GM04503 (cell line): ENCODE measurements around the gene ZNF362.
"Not testable (repeated sequence)": the region's sequence is repeated elsewhere in the genome, so short reads cannot be mapped to it uniquely, and the experiment has no call there.

Experiments used
- DNase-seq: peaks from one replicate; pipeline ENCODE4 v3.0.0-alpha.2; 2012; ENCODE audit warnings: low read depth

ZNF362 gene

DNA sequence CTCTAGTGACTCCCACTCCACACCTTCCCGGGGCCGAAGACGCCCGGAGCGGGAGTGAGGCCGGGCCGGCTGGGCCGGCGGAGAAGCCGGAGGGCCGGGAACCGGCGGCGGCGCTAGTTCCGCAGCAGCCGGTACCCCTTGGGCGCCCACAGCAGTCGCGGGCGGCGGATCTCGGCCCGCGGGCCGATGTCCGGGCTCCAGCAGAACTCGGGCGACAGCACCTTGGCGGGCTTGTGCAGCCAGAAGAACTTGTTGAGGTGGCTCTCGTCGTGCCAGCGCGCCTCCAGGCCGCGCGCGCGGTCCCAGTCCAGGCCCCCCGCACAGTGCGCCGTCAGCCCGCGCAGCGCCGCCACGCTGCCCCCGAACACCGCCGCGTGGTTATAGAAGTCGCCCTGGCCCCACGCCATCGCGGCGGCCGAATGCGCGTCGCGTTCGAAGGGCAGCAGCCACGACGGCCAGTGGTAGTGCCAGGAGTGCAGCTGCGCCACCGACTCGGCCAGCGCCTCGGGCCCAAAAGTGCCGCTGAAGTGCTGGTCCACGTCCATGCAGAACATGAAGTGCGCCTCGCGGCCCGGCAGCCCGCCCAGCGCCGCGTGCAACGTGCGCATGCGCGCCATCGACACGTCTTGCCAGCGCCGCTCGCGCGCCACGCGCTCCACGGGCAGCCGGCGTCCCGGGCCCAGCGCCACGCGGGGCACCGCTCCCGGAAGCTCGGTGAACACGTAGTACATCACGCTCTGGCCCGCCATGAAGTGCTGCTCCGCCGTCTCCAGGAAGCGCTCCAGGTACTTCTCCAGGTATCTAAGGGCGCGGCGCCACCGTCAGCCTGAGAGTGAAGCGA is 50.6 kb downstream of the ZNF362 start:
- no peak for DNase-seq

DNA sequence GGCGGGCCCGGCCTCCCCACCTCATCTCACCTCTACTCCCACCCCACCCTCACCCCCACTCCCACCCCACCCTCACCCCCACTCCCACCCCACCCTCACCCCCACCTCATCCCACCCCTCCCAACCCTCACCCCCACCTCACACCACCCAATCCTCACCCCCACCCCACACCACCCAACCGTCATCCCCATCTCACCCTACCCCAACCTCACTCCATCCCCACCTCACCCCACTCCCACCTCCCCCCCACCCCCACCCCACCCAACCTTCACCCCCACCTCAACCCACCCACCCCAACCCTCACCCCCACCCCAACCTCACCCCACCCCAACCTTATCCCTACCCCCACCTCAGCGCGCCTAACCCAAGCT is 51.2 kb downstream of the ZNF362 start:
- DNase-seq, result no peak

DNA sequence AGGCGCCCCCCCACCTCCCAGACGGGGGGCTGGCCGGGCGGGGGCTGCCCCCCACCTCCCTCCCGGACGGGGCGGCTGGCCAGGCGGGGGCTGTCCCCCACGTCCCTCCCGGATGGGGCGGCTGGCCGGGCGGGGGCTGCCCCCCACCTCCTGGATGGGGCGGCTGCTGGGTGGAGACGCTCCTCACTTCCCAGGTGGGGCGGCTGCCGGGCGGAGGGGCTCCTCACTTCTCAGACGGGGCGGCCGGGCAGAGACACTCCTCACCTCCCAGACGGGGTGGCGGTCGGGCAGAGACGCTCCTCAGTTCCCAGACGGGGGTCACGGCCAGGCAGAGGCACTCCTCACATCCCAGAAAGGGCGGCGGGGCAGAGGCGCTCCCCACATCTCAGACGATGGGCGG is 53.1 kb downstream of the ZNF362 start:
- not testable (repeated sequence) for DNase-seq

DNA sequence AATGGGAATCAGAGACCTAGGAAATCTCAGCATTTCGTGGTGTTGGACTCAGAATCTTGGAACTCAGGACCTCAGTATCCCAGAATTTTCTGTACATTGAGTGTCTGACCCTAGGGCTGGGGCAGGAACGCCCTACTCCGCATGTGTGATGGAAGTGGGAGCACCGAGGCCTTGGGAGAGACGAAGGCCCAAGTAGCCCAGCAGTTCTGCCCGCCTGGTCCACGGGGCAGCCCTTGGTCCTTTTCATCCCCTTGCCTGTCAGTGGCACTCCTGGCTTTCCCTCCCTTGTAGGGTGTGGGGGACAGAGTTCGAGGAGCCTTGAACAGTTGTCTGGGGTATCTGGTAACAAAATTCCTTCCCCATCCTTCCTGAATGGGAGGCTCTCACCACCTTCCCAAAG is 54.4 kb downstream of the ZNF362 start:
- no peak for DNase-seq

DNA sequence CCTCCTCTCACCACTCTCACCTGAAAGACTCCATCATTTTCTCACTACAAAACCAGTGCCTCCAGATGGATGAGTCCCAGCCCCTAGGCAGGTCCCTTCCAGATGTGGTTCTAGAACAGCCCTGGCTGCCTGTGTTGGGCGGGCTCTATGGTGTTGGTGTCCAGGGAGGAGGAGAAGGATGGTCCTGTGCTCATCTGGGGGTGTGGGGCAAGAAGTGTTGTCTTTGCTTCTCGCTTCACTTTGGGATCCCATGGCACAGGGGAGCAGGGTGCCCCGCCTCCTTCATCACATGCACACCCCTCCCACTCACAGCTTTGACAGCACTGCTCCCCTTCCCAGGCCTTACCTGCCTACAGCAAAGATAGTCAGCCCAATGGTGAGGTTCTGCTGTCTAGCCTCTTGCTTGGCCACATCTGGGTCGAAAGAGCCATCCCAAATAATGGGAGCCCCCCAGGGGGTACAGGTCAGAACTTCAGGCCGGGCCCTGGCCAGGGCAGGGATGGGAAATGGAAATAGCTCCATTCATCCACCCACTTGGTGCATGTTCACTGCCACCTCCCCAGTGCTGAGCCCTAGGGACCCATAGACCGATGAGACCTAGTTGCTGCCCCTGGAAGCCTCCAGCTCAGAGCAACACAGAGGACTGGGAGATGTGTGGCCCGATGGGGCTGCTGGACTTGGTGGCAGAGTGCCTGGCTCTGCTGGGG is 55.6 kb downstream of the ZNF362 start:
- DNase-seq, result no peak

DNA sequence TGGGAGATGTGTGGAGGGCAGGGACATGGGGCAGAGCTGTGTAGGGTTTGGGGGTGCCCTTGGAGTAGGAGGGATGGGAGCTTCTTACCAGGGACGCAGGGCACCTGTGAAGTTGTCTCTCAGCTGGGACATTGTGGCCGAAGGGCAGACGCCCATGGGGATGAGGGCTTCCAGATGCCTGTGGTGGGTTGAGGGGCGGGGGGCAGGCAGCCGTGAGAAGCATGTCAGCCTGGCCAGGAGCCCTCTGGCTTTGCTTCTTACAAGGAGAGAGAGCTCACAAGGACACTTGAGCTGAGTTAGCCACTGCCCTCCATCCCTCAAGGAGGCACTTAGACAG is 56.1 kb downstream of the ZNF362 start:
- no peak for DNase-seq

DNA sequence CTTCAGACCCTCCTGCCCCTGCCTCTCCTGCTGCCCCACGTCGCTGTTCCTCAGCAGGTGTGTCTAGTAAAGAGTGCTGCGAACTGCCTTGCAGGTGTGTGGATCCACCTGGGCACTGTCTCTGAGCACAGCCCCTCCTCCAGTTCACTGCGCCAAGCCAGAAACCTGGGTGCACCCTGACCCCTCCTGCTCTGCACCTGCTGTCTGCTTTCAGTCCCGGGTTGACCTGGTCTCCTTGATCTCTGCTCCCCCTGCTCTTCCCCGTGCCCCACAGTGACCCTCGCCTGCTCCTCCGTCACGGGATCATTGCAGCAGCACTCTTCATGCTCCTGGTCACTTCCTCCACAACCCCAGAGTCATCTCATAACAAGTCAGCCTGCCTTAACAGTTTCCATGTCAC is 58.1 kb downstream of the ZNF362 start:
- DNase-seq, result no peak

DNA sequence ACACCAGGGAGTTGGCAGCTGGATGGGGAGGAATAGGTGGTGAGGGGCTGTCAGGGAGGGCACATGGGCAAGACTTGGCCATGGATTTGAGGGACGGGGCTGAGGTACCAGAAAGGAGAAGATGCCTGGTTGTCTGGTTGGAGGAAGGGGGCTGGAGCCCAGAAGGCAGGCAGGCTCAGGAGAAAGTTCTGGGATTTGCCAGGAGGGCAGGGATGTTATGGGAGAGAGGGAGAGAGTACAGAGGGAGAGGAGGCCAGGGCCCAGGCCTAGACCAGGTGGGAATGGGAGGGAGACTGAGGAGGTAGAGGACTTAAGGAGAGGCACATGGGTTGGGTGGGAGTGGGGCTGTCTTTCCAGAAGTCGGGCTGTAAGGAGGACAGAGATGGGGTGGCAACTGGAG is 60.3 kb downstream of the ZNF362 start:
- DNase-seq, result no peak

DNA sequence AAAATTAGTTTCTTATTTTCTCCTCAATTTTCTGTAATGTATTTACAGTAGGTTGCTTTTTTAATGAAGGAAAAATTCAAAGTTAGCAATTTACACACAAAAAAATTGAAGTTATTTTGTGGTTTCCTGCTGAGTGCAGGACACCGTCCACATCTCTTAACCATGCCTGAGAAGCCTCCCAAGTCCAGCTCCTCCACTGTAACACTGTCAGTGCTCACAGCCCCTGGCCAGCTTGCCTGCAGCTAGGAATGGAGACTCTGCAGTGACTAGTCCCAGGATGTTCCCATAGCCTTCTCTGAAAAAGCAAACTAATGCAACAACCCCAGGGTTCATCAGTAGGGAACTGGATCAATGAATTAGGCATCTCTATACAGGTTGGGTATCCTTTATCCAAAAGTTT is 61.1 kb downstream of the ZNF362 start:
- DNase-seq, result no peak

DNA sequence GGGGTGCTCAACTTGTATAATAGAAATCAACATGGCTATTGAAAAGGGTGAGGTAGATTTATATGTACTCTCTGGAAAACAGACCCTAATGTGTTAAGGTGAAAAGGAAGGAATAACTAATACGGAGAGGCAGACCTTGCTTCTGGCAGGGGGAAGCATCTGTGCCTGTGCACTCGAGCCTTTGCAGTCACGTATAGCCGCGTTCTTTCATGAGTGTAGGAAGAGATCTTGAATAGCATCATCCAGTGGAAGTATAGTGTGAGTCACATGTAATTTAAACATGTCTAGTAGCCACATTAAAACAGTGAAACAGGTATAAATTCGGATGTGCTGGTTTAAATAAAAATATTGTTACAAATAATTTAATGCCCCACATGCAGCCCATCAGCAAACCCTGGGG is 61.7 kb downstream of the ZNF362 start:
- no peak for DNase-seq

DNA sequence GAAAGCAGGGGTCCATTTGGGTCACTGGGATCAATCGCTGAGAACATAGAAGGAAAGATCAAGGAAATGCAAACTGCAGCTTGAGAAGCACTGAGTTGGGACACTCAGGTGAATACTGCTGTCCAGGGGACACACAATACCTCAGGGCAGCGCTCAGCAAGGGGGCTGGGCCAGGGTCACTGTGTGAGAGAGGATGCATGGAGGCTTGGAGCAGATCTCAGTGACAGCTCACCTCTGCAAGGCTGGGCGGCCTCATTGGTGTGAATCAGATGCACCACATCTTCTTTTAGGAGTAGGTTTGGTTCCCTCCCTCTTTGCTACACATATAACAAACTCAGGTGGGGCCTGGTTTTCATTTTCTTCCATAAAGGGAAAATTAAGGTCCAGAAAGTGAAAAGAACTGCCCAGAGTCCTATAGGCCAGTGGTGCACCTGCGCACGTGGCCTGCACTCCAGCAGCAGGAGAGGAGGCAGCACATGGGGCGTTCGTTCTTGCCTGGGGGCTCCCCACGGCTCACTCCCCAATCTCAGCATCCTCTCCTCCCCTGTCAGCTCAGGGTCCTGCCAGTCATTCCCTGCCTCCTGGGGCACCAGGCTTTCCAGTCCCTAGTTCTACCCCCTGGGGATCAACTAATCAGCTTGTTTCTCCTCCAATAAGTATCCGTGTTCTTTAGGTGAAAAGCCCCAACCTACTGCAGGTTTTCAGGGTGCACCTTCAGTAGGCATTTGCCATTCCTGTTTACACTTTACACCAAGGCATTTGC is 63.1 kb downstream of the ZNF362 start:
- no peak for DNase-seq

DNA sequence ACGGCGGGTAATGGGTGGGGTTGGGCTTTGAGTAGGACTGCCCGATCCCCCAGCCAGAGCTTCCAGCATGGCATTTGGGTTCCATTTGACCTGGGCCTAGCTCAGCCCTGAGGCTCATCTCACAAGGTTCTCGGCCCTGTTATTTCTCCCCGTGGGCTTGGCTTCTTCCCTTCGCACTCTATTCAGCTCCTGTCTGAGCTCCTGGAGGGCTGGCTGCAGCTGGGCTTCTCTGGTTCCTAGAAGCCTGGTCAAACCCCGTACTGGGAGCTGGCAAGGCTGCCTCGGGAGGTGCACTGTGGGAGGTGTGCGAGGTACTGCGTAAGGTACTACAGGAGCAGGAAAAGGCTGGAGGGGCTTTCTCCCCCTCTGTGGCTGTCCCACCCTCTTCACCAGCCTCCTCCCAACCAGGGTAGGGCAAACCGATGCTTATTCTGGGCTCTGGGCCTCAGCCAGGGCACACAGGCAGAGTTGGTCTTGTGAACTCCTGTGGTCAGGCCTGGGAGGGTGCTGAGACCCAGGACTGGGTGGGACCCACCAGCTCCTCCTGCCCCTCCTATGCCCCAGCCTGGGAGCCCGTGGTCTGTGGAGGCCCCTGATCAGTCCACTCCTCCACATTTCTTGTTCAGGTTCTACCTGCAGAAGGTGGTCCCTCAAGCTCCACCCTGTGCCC is 63.8 kb downstream of the ZNF362 start:
- no peak for DNase-seq

DNA sequence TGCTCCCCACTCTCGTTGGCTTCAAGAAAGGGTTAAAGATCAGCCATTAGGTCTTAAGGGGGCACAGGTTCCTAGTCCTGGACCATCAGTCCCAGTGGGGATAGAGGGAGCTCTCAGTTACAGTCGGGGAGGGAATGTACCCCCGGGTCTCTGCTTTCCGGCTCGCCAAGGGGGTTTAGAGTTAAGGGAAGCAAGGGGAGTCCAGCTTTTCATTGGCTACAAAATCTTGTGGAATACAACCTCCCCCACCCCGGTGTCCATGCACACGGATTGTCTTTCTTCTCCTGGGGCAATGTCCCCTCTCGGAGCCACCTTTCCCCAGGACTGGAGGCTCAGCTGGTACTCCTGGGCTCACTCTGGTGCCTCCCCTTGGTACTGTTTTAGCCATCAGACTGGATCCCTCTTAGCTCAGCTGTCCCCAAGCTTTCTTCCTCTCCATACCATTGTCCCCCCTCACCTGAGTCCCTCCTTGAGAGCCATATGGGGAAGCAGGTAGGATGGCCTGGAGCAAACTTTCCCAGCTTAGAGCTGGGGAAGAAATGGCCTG is 64.4 kb downstream of the ZNF362 start, which contains the start of gene A3GALT2:
A3GALT2 (minus strand) TSS at position 480 of the 547 bp plus-strand sequence; CDS start at position 480, 0 bp downstream.
- DNase-seq, result no peak

DNA sequence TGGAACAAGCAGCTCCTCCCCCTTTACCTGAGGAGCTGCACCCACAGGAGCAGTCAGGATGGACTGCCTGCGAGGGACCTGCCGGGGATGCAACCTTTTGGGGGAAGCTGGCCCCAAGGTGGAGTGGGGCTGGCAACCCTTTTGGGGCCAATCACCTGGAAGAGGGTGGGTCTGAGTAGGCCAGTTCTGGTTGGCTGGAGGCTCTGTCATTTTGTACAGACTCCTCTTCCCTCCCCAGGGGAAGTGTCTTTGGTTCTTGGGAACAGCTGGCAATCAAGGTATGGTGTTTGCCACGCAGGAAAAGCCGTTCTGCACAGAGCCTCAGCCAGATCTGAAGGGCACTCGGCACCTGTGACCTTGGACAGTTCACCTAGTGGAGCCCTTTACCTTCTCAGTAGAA is 64.9 kb downstream of the ZNF362 start:
- no peak for DNase-seq

DNA sequence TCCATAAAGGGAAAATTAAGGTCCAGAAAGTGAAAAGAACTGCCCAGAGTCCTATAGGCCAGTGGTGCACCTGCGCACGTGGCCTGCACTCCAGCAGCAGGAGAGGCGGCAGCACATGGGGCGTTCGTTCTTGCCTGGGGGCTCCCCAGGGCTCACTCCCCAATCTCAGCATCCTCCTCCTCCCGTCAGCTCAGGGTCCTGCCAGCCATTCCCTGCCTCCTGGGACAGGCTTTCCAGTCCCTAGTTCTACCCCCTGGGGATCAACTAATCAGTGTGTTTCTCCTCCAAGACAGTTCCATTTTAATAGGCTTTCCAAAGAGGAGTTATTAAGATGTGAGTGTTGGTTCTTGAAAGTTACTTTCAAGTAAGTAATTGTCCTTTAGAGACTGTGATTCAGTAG is 65.8 kb downstream of the ZNF362 start:
- DNase-seq, result no peak

DNA sequence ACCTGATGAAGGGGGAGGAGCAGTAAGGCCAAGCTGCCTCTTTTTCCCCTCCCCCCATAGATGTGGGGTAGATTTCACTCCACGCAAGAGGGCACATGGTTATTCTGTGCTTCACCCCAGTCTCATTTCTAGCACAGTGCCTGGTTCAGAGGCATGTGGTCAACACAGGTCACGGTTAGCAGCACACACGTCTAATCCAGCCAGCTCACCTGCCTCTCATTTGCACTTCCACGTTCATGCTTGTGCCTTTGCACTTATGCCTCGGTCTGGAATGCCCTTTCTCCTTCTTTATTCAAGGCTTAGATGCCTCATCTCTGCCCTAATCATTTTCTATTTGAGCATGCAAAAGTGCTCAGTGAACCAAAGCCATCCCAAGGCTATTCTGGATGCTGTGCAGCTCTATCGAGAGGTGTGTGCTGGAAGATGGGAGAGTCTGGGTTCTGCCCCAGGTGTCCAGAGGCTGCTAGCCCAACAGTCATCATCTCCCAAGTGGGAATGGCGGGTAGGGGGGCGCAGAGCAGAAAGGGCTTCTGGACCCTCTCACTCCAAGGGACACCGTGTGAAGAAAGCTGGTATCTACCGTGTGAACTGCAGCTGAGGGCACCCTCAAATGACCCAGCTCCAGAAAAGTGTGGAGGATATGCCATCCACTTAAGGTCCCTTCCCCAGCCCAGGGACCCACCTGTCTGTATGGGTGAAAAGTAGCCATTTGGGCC is 66.7 kb downstream of the ZNF362 start:
- no peak for DNase-seq

DNA sequence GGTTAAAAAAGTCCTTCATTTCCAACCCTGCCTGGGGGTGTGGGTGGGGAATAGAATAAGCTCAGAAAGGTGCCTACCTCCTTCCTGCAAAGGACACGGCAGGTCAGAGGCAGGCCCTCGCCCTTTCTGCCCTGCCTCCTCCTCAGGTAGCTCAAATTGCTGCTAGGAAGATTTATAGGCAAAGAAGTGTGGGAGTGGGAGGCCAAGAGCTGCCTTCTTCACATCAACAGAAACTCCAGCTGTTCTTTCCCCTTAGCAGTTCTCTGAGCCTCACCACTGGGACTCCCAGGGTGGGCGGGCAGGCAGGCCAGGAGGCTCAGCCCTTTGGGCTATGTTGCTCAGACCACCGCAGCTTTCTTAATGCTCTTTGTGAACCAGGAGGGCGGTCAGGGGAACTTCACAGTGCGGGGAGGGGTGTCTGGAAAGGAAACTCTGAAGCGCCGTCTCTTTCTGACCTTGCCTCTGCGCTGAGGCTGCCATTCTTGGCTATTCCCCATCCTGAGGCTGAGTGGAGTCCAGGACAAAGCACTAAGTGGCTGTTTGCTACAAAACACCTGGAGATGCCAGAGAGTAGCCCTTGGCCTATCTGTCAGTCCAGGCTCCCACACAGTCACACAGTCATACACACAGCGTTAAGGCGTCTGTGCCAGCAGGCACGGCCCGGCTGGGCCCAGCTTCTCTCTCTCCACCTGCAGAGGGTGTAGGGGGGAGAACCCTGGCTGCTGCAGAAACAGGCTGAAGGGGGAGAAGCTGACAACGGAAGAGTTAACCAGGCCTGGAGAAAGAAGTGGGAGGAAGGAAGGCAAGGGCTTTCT is 67.6 kb downstream of the ZNF362 start:
- DNase-seq, result no peak

DNA sequence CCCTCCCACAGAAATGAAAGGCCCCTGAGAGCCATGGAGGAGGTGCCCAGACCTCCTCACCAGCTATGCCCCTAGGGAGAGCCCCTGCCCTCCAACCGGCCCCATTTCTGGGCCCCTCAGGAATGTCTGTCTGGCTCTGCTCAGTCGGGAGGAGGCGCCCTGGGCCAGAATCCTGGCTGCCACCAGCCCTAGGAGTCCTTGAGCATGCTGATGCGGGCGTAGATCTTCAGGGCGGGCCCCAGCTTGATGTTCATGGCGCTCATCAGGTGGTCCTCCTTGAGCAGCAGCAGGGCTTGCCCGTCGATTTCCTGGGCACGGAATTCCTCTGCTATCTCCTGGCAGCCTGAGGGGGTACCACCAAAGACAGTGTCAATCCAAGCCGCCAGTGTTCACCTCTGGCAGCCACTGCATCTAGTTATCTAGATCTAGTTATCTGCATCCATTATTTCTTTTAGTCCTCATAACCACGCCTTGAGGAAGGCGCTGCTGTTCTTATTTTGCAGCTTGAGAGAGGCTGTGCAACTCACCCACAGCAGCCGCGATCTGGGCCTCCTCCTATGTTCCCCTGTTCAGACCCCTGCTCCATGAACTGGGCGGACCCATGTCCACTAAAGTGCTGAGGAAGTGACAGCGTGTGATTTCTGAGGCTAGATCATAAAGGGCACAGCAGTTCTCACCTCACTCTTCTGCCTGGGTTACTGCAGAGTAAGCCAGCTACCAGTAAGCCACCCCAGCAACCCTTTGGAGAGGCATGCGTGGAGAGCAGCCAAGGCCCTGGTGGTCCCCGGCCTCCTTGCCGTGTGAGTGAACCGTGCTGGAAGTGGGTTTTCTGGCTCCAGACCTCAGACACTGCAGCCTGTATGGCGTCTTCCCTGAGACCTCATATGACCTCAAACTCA is 68.6 kb downstream of the ZNF362 start:
- no peak for DNase-seq

DNA sequence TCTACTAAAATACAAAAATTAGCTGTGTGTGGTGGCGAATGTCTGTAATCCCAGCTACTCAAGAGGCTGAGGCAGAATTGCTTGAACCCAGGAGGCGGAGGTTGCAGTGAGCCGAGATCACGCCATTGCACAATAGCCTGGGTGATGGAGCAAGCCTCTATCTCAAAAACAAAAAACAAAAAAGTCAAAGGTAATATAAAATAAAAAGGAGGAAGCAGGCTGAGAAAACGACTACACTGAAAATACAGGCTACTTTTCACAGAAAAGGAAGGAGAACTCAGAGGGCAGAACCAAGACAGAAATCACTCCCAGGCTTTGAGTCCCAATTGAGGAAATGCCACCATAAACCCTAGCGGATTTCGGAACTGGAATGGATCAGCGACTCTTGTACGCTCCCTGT is 70.5 kb downstream of the ZNF362 start:
- DNase-seq, result no peak
